ENCODE data around the gene ZGRF1.

DNA sequence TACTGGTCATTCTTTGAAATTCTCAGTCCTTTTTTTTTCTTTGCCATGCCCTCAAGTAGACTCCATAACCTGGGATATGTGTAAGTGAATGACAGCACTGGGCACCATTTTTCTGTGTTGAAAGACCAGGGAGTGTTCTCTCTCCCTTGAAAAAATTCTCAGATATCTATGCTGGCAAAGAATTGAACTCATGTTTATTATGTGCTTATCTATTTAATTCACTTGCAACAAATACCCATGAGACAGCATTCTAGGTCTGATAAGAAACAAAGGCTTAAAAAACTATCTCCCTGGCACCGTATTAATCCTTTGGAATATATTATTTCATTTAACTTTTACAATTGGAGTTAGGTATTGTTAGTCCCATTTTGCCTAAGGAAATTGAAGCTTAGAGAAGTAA is 37.0 kb upstream of the ZGRF1 start:
- TF ChIP-seq, protein P1, sequence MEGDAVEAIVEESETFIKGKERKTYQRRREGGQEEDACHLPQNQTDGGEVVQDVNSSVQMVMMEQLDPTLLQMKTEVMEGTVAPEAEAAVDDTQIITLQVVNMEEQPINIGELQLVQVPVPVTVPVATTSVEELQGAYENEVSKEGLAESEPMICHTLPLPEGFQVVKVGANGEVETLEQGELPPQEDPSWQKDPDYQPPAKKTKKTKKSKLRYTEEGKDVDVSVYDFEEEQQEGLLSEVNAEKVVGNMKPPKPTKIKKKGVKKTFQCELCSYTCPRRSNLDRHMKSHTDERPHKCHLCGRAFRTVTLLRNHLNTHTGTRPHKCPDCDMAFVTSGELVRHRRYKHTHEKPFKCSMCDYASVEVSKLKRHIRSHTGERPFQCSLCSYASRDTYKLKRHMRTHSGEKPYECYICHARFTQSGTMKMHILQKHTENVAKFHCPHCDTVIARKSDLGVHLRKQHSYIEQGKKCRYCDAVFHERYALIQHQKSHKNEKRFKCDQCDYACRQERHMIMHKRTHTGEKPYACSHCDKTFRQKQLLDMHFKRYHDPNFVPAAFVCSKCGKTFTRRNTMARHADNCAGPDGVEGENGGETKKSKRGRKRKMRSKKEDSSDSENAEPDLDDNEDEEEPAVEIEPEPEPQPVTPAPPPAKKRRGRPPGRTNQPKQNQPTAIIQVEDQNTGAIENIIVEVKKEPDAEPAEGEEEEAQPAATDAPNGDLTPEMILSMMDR (IDR thresholded peaks at IDR 0.05): no peak
- no peak for TF ChIP-seq POLR2A (IDR thresholded peaks at IDR 0.05)

Data from uterus (tissue), 2 donors.